HepG2 (cell line): ENCODE measurements around the gene ZNF839. TPM values are rescaled to one million over a fixed set of nuclear protein-coding genes. Genes with fewer than 3 reads are reported as not detected.

Experiments
- BCL3 ChIP-seq: sonication (generic); formaldehyde crosslinking; IDR thresholded peaks from 2 replicates; pipeline ENCODE4 v1.5.1; 2020; ENCODE audit warnings: mild to moderate bottlenecking, missing genetic modification reagents, moderate library complexity
- DNMT3B ChIP-seq: conservative IDR thresholded peaks from 2 replicates; pipeline ENCODE4 v1.6.1; 2016; ENCODE audit warnings: missing biosample characterization, control low read depth
- DR1 ChIP-seq: sonication (generic); formaldehyde crosslinking; IDR thresholded peaks from 2 replicates; pipeline ENCODE4 v1.8.0; 2021; ENCODE audit warnings: mild to moderate bottlenecking, missing genetic modification reagents, inconsistent platforms
- HMGXB4 ChIP-seq, 2 experiments: sonication (generic) in 1 of 2; formaldehyde crosslinking in 1 of 2; IDR thresholded peaks; 2 replicates each; pipeline versions ENCODE4 v1.4.0 to v1.6.1; 2018 to 2020; ENCODE audit warnings: missing genetic modification reagents in 2 of 2, borderline replicate concordance in 1 of 2, low read depth in 1 of 2, mild to moderate bottlenecking in 1 of 2, missing biosample characterization in 1 of 2
- IKZF1 ChIP-seq: fragments of 450-650 bp; IDR thresholded peaks from 2 replicates; pipeline ENCODE4 v1.7.1; 2016
- MEIS2 ChIP-seq: sonication (generic); formaldehyde crosslinking; IDR thresholded peaks from 2 replicates; pipeline ENCODE4 v1.9.0; 2021; ENCODE audit warnings: mild to moderate bottlenecking, missing genetic modification reagents
- MXI1 ChIP-seq: IDR thresholded peaks from 3 replicates; pipeline ENCODE4 v1.6.1; 2012; ENCODE audit warnings: low read depth, low read length, inconsistent platforms, borderline replicate concordance
- NR2F1 ChIP-seq, 2 experiments: fragments of 450-650 bp in 1 of 2; formaldehyde crosslinking in 1 of 2; IDR thresholded peaks; 2 replicates each; pipeline versions ENCODE4 v1.5.0 to v1.6.1; 2016 to 2020; ENCODE audit warnings: mild to moderate bottlenecking in 1 of 2, missing compliant biosample characterization in 1 of 2, missing genetic modification reagents in 1 of 2, moderate library complexity in 1 of 2
- PRMT3 ChIP-seq: sonication (generic); formaldehyde crosslinking; IDR thresholded peaks from 2 replicates; pipeline ENCODE4 v1.8.1; 2022; ENCODE audit warnings: low read depth, mild to moderate bottlenecking, moderate library complexity, missing genetic modification reagents, borderline replicate concordance
- SALL1 ChIP-seq: sonication (generic); formaldehyde crosslinking; IDR thresholded peaks from 2 replicates; pipeline ENCODE4 v1.8.0; 2022; ENCODE audit warnings: mild to moderate bottlenecking, missing genetic modification reagents
- SOX5 ChIP-seq: IDR thresholded peaks from 2 replicates; pipeline ENCODE4 v1.6.1; 2016; ENCODE audit warnings: borderline replicate concordance
- SP5 ChIP-seq: IDR thresholded peaks from 2 replicates; pipeline ENCODE4 v1.6.1; 2016; ENCODE audit warnings: low read depth, borderline replicate concordance
- TMF1 ChIP-seq: sonication (generic); formaldehyde crosslinking; IDR thresholded peaks from 2 replicates; pipeline ENCODE4 v1.8.1; 2022; ENCODE audit warnings: low read depth, missing genetic modification reagents
- TRAFD1 ChIP-seq: sonication (generic); formaldehyde crosslinking; IDR thresholded peaks from 2 replicates; pipeline ENCODE4 v1.5.1; 2020; ENCODE audit warnings: missing genetic modification reagents, mild to moderate bottlenecking, borderline replicate concordance
- ZBTB42 ChIP-seq: sonication (generic); formaldehyde crosslinking; IDR thresholded peaks from 2 replicates; pipeline ENCODE4 v1.5.0; 2020; ENCODE audit warnings: mild to moderate bottlenecking, missing genetic modification reagents
- ZFP82 ChIP-seq: sonication (generic); formaldehyde crosslinking; IDR thresholded peaks from 2 replicates; pipeline ENCODE4 v1.5.1; 2020; ENCODE audit warnings: mild to moderate bottlenecking, missing genetic modification reagents, borderline replicate concordance
- ZGPAT ChIP-seq: IDR thresholded peaks from 2 replicates; pipeline ENCODE4 v1.6.1; 2016; ENCODE audit warnings: mild to moderate bottlenecking
- ZNF737 ChIP-seq: sonication (generic); formaldehyde crosslinking; IDR thresholded peaks from 2 replicates; pipeline ENCODE4 v1.5.0; 2020; ENCODE audit warnings: missing genetic modification reagents, mild to moderate bottlenecking, borderline replicate concordance
- ZNF780A ChIP-seq: sonication (generic); formaldehyde crosslinking; IDR thresholded peaks from 2 replicates; pipeline ENCODE4 v1.8.0; 2022; ENCODE audit warnings: mild to moderate bottlenecking, missing genetic modification reagents, moderate library complexity
- polyA plus RNA-seq, 8 experiments: library from polyadenylated mRNA; depleted of rRNA in 3 of 8; stranded (reverse) in 7 of 8; unstranded in 1 of 8; fragments of >200 nt; fragmentation: Illumina TruSeq in 4 of 8; extraction: Trizol in 4 of 8; gene quantifications; 2 replicates each; pipeline versions ENCODE4 v1.2.1 to v1.2.3, GENCODE V29; 2011 to 2016; ENCODE audit warnings: low read depth in 4 of 8, missing spikeins in 1 of 8, mixed read lengths in 1 of 8; ENCODE audit not compliant: insufficient read depth in 1 of 8
- total RNA-seq, 5 experiments: library from RNA; depleted of rRNA; stranded (reverse); fragments of >200 nt; fragmentation: Illumina TruSeq; extraction: Trizol; gene quantifications; 2 replicates each; pipeline ENCODE4 v1.2.3, GENCODE V29; 2016; ENCODE audit warnings: low read depth in 1 of 5
- TF ChIP-seq, protein P1 (sequence below): IDR thresholded peaks from 2 replicates; pipeline ENCODE4 v1.6.1; 2016; ENCODE audit warnings: mild to moderate bottlenecking, missing biosample characterization, missing genetic modification reagents
- TF ChIP-seq, protein P2 (sequence below): sonication (generic); formaldehyde crosslinking; IDR thresholded peaks from 2 replicates; pipeline ENCODE4 v1.8.1; 2023; ENCODE audit warnings: mild to moderate bottlenecking, moderate library complexity, missing genetic modification reagents

The ZNF839 gene
- total and polyA plus RNA-seq, 2 of the 13 experiments (the other 11 are each of a cell fraction or from before 2014, with no cell fraction given), result 11.1 to 12.8 TPM

GRCh38 chr14:102320671-102321455, 1.3 kb downstream of the ZNF839 start (continued):
- TF ChIP-seq BCL3 (CRISPR knock-in tag) (no peak), MXI1 (0 out of 3 replicates have a peak, but pooled peaks have one; percentile 14), IKZF1 (no peak), TRAFD1 (CRISPR knock-in tag) (no peak), ZNF737 (CRISPR knock-in tag) (no peak), DNMT3B (CRISPR knock-in tag) (no peak), DR1 (peak; percentile 12; the same call in 1 of the 2 replicates), ZBTB42 (CRISPR knock-in tag) (no peak), ZFP82 (CRISPR knock-in tag) (0 out of 2 replicates have a peak, but pooled peaks have one; percentile 67), MEIS2 (CRISPR knock-in tag) (no peak), NR2F1 (CRISPR knock-in tag; IDR thresholded peaks at IDR 0.05) (peak in 1 of 2 experiments; percentile 73; a peak in 2 of 4 replicates), PRMT3 (CRISPR knock-in tag) (no peak), SOX5 (CRISPR knock-in tag) (no peak), SALL1 (peak; percentile 81), ZNF780A (CRISPR knock-in tag) (no peak), TMF1 (peak; percentile 43; the same call in 1 of the 2 replicates), ZGPAT (CRISPR knock-in tag) (peak; percentile 68; the same call in 1 of the 2 replicates), SP5 (CRISPR knock-in tag) (no peak), HMGXB4 (CRISPR knock-in tag; IDR thresholded peaks at IDR 0.05; ENCODE audit: borderline replicate concordance in 1 of 2, low read depth in 1 of 2) (peak; percentile 72 to 78; a peak in 2 of 4 replicates)
- TF ChIP-seq, protein P1, sequence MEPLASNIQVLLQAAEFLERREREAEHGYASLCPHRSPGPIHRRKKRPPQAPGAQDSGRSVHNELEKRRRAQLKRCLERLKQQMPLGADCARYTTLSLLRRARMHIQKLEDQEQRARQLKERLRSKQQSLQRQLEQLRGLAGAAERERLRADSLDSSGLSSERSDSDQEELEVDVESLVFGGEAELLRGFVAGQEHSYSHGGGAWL (CRISPR knock-in tag), result no peak
- TF ChIP-seq, protein P2, sequence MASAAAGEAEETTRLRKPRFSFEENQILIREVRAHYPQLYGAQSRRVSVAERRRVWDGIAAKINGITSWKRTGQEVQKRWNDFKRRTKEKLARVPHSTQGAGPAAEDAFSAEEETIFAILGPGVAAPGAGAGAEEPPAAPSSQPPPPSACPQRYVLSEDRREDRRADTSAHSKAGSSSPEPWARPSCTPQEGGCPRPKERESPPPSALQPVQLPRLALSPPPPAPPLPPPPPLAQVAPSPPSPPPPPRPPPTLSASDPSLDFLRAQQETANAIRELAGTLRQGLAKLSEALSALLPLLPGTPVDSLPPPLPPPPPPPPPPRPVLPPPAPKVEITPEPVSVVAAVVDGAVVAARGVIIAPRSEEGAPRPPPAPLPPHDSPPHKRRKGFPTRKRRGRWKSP (CRISPR knock-in tag), result peak; percentile 88
